Thyroid gland (tissue), 4 donors: ENCODE results near the gene ZC3H10.

Experiments used
- CTCF ChIP-seq, 6 experiments: fragments of 200-600 bp in 3 of 6; fragments of 450-650 bp in 3 of 6; sonication (generic) in 3 of 6; IDR thresholded peaks; one replicate each; pipeline ENCODE4 v1.5.1; 2016 to 2019; ENCODE audit warnings: antibody characterized with exemption in 6 of 6, mild to moderate bottlenecking in 2 of 6, inconsistent platforms in 1 of 6, moderate library complexity in 1 of 6
- POLR2A ChIP-seq, 2 donors: fragments of 450-650 bp; IDR thresholded peaks; one replicate each; pipeline ENCODE4 v1.6.1; 2017; ENCODE audit warnings: antibody characterized with exemption in 2 of 2, mild to moderate bottlenecking in 2 of 2, moderate library complexity in 1 of 2

GRCh38 chr12:56128670-56129205 is 10.7 kb downstream of the ZC3H10 start:
- no peak for TF ChIP-seq CTCF (IDR thresholded peaks at IDR 0.05)
- no peak for TF ChIP-seq POLR2A (IDR thresholded peaks at IDR 0.05)
